B cell (primary cell): Measurements from ENCODE around the gene RAB9A. TPM values are rescaled to one million over a fixed set of nuclear protein-coding genes. Genes with fewer than 3 reads are reported as not detected.
A peak's percentile ranks its signal among the peaks of the same experiment; 100 is the strongest.

Experiments
- ATAC-seq: fragments of 200-7000 bp; cut with Tn5 transposase; one replicate; pipeline ENCODE4 v1.10.0; 2021; ENCODE audit warnings: low read depth, mild to moderate bottlenecking, moderate number of reproducible peaks, moderate library complexity
- CTCF ChIA-PET: fragments of 350-600 bp; sonication (Branson Sonifier 250); formaldehyde crosslinking; loops from one replicate; lab custom pipeline; 2021; ENCODE audit warnings: antibody characterized with exemption, inconsistent platforms; lab: Charles Lee
- POLR2A ChIA-PET: fragments of 350-600 bp; sonication (Branson Sonifier 250); formaldehyde crosslinking; loops from one replicate; lab custom pipeline; 2021; ENCODE audit warnings: antibody characterized with exemption; lab: Charles Lee
- DNase-seq: peaks from one replicate; pipeline ENCODE4 v3.0.0; 2013
- H2AFZ ChIP-seq: 2 replicates; pipeline ENCODE4 v1.6.1; 2012; ENCODE audit warnings: mild to moderate bottlenecking, low read depth, low read length; ENCODE audit not compliant: insufficient read depth, poor library complexity, severe bottlenecking
- H3K27ac ChIP-seq, 2 donors: 1 replicate in 1 of 2; 2 replicates in 1 of 2; pipeline ENCODE4 v1.5.1; 2012 to 2013; ENCODE audit warnings: low read length in 2 of 2, mild to moderate bottlenecking in 2 of 2, moderate library complexity in 1 of 2
- H3K27me3 ChIP-seq, 4 experiments: fragments of 200-600 bp in 1 of 4; sonication (generic) in 1 of 4; replicated peaks in 1 of 4; 1 replicate in 2 of 4; 2 replicates in 2 of 4; pipeline versions ENCODE4 v1.6.1 to v1.7.0; 2013 to 2016; ENCODE audit warnings: low read length in 3 of 4, mild to moderate bottlenecking in 2 of 4, mixed read lengths in 1 of 4, moderate library complexity in 1 of 4; ENCODE audit not compliant: insufficient read depth in 4 of 4, control insufficient read depth in 3 of 4; ENCODE audit errors: control extremely low read depth in 1 of 4
- H3K36me3 ChIP-seq, 2 experiments: replicated peaks in 1 of 2; 1 replicate in 1 of 2; 2 replicates in 1 of 2; pipeline versions ENCODE4 v1.6.1 to v1.7.1; 2013; ENCODE audit warnings: low read length in 1 of 2; ENCODE audit not compliant: insufficient read depth in 2 of 2, control insufficient read depth in 1 of 2; ENCODE audit errors: control extremely low read depth in 1 of 2, extremely low read depth in 1 of 2
- H3K4me1 ChIP-seq, 2 donors: fragments of 200-600 bp in 1 of 2; sonication (generic) in 1 of 2; 1 replicate in 1 of 2; 2 replicates in 1 of 2; pipeline versions ENCODE4 v1.5.1 to v1.6.1; 2013 to 2017; ENCODE audit warnings: low read length in 2 of 2; ENCODE audit not compliant: control insufficient read depth in 2 of 2, insufficient read depth in 2 of 2
- H3K4me2 ChIP-seq: replicated peaks from 2 replicates; pipeline ENCODE3; 2012; ENCODE audit warnings: mild to moderate bottlenecking, low read depth, low read length; ENCODE audit not compliant: poor library complexity, severe bottlenecking
- H3K4me3 ChIP-seq, 5 experiments: fragments of 200-600 bp in 1 of 5; sonication (generic) in 1 of 5; 1 replicate in 3 of 5; 2 replicates in 2 of 5; pipeline versions ENCODE4 v1.5.1 to v1.7.0; 2011 to 2016; ENCODE audit warnings: low read length in 4 of 5, mild to moderate bottlenecking in 4 of 5, low read depth in 2 of 5, control low read depth in 1 of 5, moderate library complexity in 1 of 5; ENCODE audit not compliant: insufficient read depth in 1 of 5; ENCODE audit errors: control extremely low read depth in 1 of 5, extremely low read depth in 1 of 5
- H3K79me2 ChIP-seq: fragments of 200-600 bp; sonication (generic); one replicate; pipeline ENCODE4 v1.6.0; 2016; ENCODE audit warnings: low read length; ENCODE audit not compliant: control insufficient read depth, insufficient read depth
- H3K9ac ChIP-seq: fragments of 200-600 bp; sonication (generic); 2 replicates; pipeline ENCODE4 v1.6.1; 2017; ENCODE audit warnings: mild to moderate bottlenecking, low read length, moderate library complexity
- H3K9me3 ChIP-seq, 3 donors: one replicate each; pipeline versions ENCODE4 v1.6.1 to v1.7.1; 2013; ENCODE audit warnings: low read length in 2 of 3; ENCODE audit not compliant: control insufficient read depth in 2 of 3, insufficient read depth in 1 of 3; ENCODE audit errors: control extremely low read depth in 1 of 3
- H4K20me1 ChIP-seq: 2 replicates; pipeline ENCODE4 v1.6.0; 2012; ENCODE audit warnings: mild to moderate bottlenecking, low read length; ENCODE audit not compliant: insufficient read depth, control insufficient read depth, poor library complexity, severe bottlenecking
- H3K27ac Mint-ChIP-seq: one replicate; pipeline ENCODE4 v1.8.0; 2021; ENCODE audit warnings: mixed read lengths
- H3K27me3 Mint-ChIP-seq: one replicate; pipeline ENCODE4 v1.8.0; 2021; ENCODE audit warnings: mixed read lengths
- H3K4me1 Mint-ChIP-seq: one replicate; pipeline ENCODE4 v1.8.0; 2021; ENCODE audit warnings: mixed read lengths
- H3K4me3 Mint-ChIP-seq: one replicate; pipeline ENCODE4 v1.8.0; 2021; ENCODE audit warnings: mixed read lengths
- H3K9me3 Mint-ChIP-seq: one replicate; pipeline ENCODE4 v1.8.0; 2022; ENCODE audit warnings: mixed read lengths; ENCODE audit not compliant: insufficient read depth
- EZH2 ChIP-seq: IDR thresholded peaks from 2 replicates; pipeline ENCODE4 v1.6.1; 2012; ENCODE audit warnings: borderline replicate concordance, low read depth, mild to moderate bottlenecking, moderate library complexity, low read length; ENCODE audit not compliant: insufficient read depth, poor library complexity, severe bottlenecking
- WGBS: methylation state at CpG from one replicate; pipeline ENCODE4 v1.1.5; 2013; ENCODE audit warnings: missing lambda C conversion rate; ENCODE audit not compliant: insufficient coverage; 5-methylcytosine and 5-hydroxymethylcytosine counted together
- intact Hi-C: fragments of 100-400 bp; cut with micrococcal nuclease; formaldehyde crosslinking; loops from one replicate; pipeline ENCODE4 v1.10.0; 2022
- polyA plus RNA-seq: library from polyadenylated mRNA; depleted of rRNA; stranded (reverse); fragments of >200 nt; gene quantifications from 2 replicates; pipeline ENCODE4 v1.2.3, GENCODE V29; 2012
- total RNA-seq, 2 donors: library from RNA; stranded (reverse); fragments of 120-200 nt in 1 of 2; gene quantifications; 1 replicate in 1 of 2; 2 replicates in 1 of 2; pipeline versions ENCODE4 v1.2.3 to v1.2.4, GENCODE V29; 2013 to 2022
- TF ChIP-seq, protein P1 (sequence below): fragments of 200-600 bp; IDR thresholded peaks from one replicate; pipeline ENCODE4 v1.8.0; 2022; ENCODE audit warnings: antibody characterized with exemption, mild to moderate bottlenecking

Gene RAB9A
- total and polyA plus RNA-seq, 2 donors (not counting 1 experiment from before 2014, with no cell fraction given): 11.9 to 16.7 TPM

DNA sequence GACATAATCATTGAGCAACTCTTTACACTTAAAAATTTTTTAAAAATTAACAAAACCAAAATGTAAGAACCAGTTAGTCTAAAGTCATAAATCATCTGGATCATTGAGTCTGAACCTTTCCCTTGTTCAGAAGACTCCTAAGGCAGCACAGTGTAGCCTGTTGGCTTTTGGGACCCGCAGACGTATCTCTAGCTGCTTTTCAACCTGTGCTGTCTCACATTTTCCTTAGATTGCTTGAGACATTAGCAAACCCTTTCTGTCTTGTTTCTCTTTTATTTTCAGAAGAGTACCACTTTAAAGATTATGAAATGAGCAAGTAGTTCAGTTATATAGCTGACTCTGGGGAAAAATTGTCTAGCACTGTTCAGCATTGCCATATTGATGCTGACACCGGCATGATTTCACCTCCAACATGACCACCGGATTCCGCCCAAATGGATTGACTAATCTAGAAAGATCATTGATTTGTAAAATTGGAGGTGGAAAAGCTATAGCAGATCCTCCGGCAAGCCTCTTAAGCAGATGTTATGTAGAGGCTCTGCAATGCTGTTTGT, 27.1 kb upstream of the RAB9A start:
- ATAC-seq: no peak
- Histone ChIP-seq H3K27ac (no peak overlapping the region), H3K79me2 (no peaks in the 10 kb centered on the region), H4K20me1 (no peaks in the 10 kb centered on the region), H3K36me3 (peaks cover 0 to 27% of the 10 kb centered on the region in 2 experiments), H2AFZ (no peak overlapping the region), H3K4me3 (no peak overlapping the region), H3K4me1 (peaks cover 0 to 3% of the 10 kb centered on the region in 2 donors), H3K9ac (no peak overlapping the region), H3K4me2 (no peak overlapping the region), H3K27me3 (no peaks in the 10 kb centered on the region), H3K9me3 (no peaks in the 10 kb centered on the region)
- H3K27ac Mint-ChIP-seq: peak overlapping the region; percentile 15
- ChIA-PET POLR2A (no interaction called here), CTCF (interaction anchor here (1.1 to 2.2 kb wide), 2 partner anchors 27 to 84 kb away, joined by 3 to 5 read pairs; partner anchors contain the start of gene RAB9A)
- no peaks in the 10 kb centered on the region for H3K27me3 Mint-ChIP-seq
- H3K4me3 Mint-ChIP-seq: no peak overlapping the region
- H3K4me1 Mint-ChIP-seq: peaks cover 7% of the 10 kb centered on the region
- WGBS: no CpG with 5 or more reads among the region's 6 CpGs
- intact Hi-C loops: no loop called here
- DNase-seq: no peak
- H3K9me3 Mint-ChIP-seq: no peaks in the 10 kb centered on the region
- TF ChIP-seq EZH2: no peak
- TF ChIP-seq, protein P1, sequence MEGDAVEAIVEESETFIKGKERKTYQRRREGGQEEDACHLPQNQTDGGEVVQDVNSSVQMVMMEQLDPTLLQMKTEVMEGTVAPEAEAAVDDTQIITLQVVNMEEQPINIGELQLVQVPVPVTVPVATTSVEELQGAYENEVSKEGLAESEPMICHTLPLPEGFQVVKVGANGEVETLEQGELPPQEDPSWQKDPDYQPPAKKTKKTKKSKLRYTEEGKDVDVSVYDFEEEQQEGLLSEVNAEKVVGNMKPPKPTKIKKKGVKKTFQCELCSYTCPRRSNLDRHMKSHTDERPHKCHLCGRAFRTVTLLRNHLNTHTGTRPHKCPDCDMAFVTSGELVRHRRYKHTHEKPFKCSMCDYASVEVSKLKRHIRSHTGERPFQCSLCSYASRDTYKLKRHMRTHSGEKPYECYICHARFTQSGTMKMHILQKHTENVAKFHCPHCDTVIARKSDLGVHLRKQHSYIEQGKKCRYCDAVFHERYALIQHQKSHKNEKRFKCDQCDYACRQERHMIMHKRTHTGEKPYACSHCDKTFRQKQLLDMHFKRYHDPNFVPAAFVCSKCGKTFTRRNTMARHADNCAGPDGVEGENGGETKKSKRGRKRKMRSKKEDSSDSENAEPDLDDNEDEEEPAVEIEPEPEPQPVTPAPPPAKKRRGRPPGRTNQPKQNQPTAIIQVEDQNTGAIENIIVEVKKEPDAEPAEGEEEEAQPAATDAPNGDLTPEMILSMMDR: no peak

DNA sequence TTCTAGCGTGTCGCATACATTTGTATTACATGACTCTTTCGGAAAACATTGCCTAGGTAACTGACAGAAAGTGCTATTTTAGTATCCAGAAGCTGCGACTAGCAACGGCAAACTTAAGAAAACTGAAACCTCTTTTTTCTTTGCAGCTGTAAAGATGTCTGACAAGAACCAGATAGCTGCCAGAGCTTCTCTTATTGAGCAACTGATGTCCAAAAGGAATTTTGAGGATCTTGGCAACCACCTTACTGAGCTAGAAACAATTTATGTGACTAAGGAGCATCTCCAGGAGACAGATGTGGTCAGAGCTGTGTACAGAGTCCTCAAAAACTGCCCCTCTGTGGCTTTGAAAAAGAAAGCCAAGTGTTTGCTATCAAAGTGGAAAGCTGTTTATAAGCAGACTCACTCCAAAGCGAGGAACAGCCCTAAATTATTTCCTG, 26.6 kb upstream of the RAB9A start:
- no peaks in the 10 kb centered on the region for H4K20me1 ChIP-seq
- no peak overlapping the region for H3K9ac ChIP-seq
- H3K27me3 ChIP-seq: no peaks in the 10 kb centered on the region
- ChIA-PET CTCF (interaction anchor here (0.7 to 2.2 kb wide), 4 partner anchors 26 to 89 kb away, joined by 3 to 5 read pairs (median 3); partner anchors contain the start of genes OFD1, RAB9A and TRAPPC2), POLR2A (no interaction called here)
- no peaks in the 10 kb centered on the region for H3K79me2 ChIP-seq
- WGBS: 0% methylated on average over 1 of the region's 6 CpGs
- no peak overlapping the region for H2AFZ ChIP-seq
- no peak overlapping the region for H3K27ac ChIP-seq
- Mint-ChIP-seq H3K4me3 (no peak overlapping the region), H3K27ac (peak overlapping the region; percentile 15), H3K27me3 (no peaks in the 10 kb centered on the region), H3K4me1 (peaks cover 7% of the 10 kb centered on the region), H3K9me3 (no peaks in the 10 kb centered on the region)
- no peak overlapping the region for H3K4me2 ChIP-seq
- no peak overlapping the region for H3K4me3 ChIP-seq
- peaks cover 0 to 27% of the 10 kb centered on the region in 2 experiments for H3K36me3 ChIP-seq
- H3K9me3 ChIP-seq: no peaks in the 10 kb centered on the region
- TF ChIP-seq EZH2: no peak
- TF ChIP-seq, protein P1: no peak
- peaks cover 0 to 3% of the 10 kb centered on the region in 2 donors for H3K4me1 ChIP-seq
- no peak for ATAC-seq
- intact Hi-C loops: no loop called here
- DNase-seq: no peak
